ENCODE data around the gene EXOC6.

GRCh38 chr10:92834986-92835385 lies 13.3 kb upstream of the EXOC6 start:
- TF ChIP-seq, protein P1, sequence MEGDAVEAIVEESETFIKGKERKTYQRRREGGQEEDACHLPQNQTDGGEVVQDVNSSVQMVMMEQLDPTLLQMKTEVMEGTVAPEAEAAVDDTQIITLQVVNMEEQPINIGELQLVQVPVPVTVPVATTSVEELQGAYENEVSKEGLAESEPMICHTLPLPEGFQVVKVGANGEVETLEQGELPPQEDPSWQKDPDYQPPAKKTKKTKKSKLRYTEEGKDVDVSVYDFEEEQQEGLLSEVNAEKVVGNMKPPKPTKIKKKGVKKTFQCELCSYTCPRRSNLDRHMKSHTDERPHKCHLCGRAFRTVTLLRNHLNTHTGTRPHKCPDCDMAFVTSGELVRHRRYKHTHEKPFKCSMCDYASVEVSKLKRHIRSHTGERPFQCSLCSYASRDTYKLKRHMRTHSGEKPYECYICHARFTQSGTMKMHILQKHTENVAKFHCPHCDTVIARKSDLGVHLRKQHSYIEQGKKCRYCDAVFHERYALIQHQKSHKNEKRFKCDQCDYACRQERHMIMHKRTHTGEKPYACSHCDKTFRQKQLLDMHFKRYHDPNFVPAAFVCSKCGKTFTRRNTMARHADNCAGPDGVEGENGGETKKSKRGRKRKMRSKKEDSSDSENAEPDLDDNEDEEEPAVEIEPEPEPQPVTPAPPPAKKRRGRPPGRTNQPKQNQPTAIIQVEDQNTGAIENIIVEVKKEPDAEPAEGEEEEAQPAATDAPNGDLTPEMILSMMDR (conservative IDR thresholded peaks at IDR 0.05), result no peak
- no peak for TF ChIP-seq EZH2 (IDR thresholded peaks at IDR 0.05; ENCODE audit: low read depth)

Data from PC-9 (cell line).